SK-N-SH (cell line): ENCODE data around the gene KPNA4. TPM values are rescaled to one million over a fixed set of nuclear protein-coding genes. Genes with fewer than 3 reads are reported as not detected.

Experiments
- CTCF ChIA-PET: fragments of 300-600, 350-600 bp; formaldehyde crosslinking; extraction: SDS; loops from one replicate; lab custom pipeline; 2021; lab: Yijun Ruan, JAX
- POLR2A ChIA-PET: fragments of 350-600 bp; sonication (Branson Sonifier 250); formaldehyde crosslinking; extraction: SDS; loops from one replicate; lab custom pipeline; 2020; ENCODE audit warnings: antibody characterized with exemption, inconsistent platforms; lab: Yijun Ruan, JAX
- DNase-seq: peaks from one replicate; pipeline ENCODE4 v3.0.0; 2012
- H2AFZ ChIP-seq: fragments of 200-600 bp; sonication (generic); 2 replicates; pipeline ENCODE4 v1.8.1; 2016; ENCODE audit warnings: antibody characterized with exemption, mild to moderate bottlenecking, low read depth
- H3F3A ChIP-seq: fragments of 200-600 bp; sonication (generic); replicated peaks from 2 replicates; pipeline ENCODE3; 2016; ENCODE audit warnings: antibody characterized with exemption, mild to moderate bottlenecking; ENCODE audit not compliant: insufficient read depth
- H3K27ac ChIP-seq, 2 experiments: fragments of 200-500 bp in 1 of 2; fragments of 200-600 bp in 1 of 2; sonication (Bioruptor generic) in 1 of 2; sonication (generic), shearing (Covaris generic) in 1 of 2; 2 replicates each; pipeline versions ENCODE4 v1.5.1 to v1.6.1; 2014 to 2016; ENCODE audit warnings: low read depth in 2 of 2, inconsistent platforms in 1 of 2, low read length in 1 of 2, mild to moderate bottlenecking in 1 of 2, mixed read lengths in 1 of 2
- H3K27me3 ChIP-seq: fragments of 200-600 bp; sonication (generic), shearing (Covaris generic); 2 replicates; pipeline ENCODE4 v1.6.1; 2016; ENCODE audit warnings: mixed run types; ENCODE audit not compliant: insufficient read depth
- H3K36me3 ChIP-seq, 2 experiments: fragments of 200-500 bp in 1 of 2; fragments of 200-600 bp in 1 of 2; sonication (Bioruptor generic) in 1 of 2; sonication (generic) in 1 of 2; replicated peaks in 1 of 2; 2 replicates each; pipeline versions ENCODE3 to v1.5.1; 2014 to 2016; ENCODE audit warnings: low read length in 1 of 2, mild to moderate bottlenecking in 1 of 2; ENCODE audit not compliant: insufficient read depth in 2 of 2, control insufficient read depth in 1 of 2
- H3K4me1 ChIP-seq, 2 experiments: fragments of 200-500 bp in 1 of 2; fragments of 200-600 bp in 1 of 2; sonication (Bioruptor generic) in 1 of 2; sonication (generic), shearing (Covaris generic) in 1 of 2; 2 replicates each; pipeline versions ENCODE4 v1.5.1 to v1.6.1; 2014 to 2016; ENCODE audit warnings: low read depth in 1 of 2, low read length in 1 of 2, mixed run types in 1 of 2; ENCODE audit not compliant: insufficient read depth in 2 of 2, control insufficient read depth in 1 of 2
- H3K4me2 ChIP-seq: fragments of 200-600 bp; sonication (generic), shearing (Covaris generic); 2 replicates; pipeline ENCODE4 v1.6.1; 2017; ENCODE audit warnings: mixed run types
- H3K4me3 ChIP-seq, 2 experiments: fragments of 200-500 bp in 1 of 2; fragments of 200-600 bp in 1 of 2; sonication (Bioruptor generic) in 1 of 2; sonication (generic), shearing (Covaris generic) in 1 of 2; 2 replicates each; pipeline versions ENCODE4 v1.5.1 to v1.8.1; 2014 to 2016; ENCODE audit warnings: low read depth in 2 of 2, inconsistent platforms in 1 of 2, low read length in 1 of 2, mild to moderate bottlenecking in 1 of 2, mixed read lengths in 1 of 2, moderate library complexity in 1 of 2
- H3K79me2 ChIP-seq: fragments of 200-600 bp; sonication (generic); 2 replicates; pipeline ENCODE4 v1.8.1; 2017; ENCODE audit warnings: mild to moderate bottlenecking; ENCODE audit not compliant: insufficient read depth
- H3K9ac ChIP-seq: fragments of 200-600 bp; sonication (generic); 2 replicates; pipeline ENCODE4 v1.6.1; 2017; ENCODE audit warnings: mixed run types
- H3K9me2 ChIP-seq: fragments of 200-600 bp; sonication (generic); 2 replicates; pipeline ENCODE4 v1.6.1; 2017; ENCODE audit warnings: mixed run types
- H3K9me3 ChIP-seq: fragments of 200-600 bp; sonication (generic); 2 replicates; pipeline ENCODE4 v1.6.1; 2017; ENCODE audit warnings: mixed run types, mild to moderate bottlenecking, moderate library complexity
- H4K20me1 ChIP-seq: fragments of 200-600 bp; sonication (generic); 2 replicates; pipeline ENCODE4 v1.6.1; 2017; ENCODE audit warnings: mild to moderate bottlenecking, mixed run types; ENCODE audit not compliant: insufficient read depth
- CHD2 ChIP-seq: fragments of 150-350 bp; IDR thresholded peaks from 2 replicates; pipeline ENCODE4 v1.6.1; 2018; ENCODE audit warnings: low read length; ENCODE audit not compliant: partially characterized antibody
- EZH2phosphoT487 ChIP-seq: fragments of 200-600 bp; sonication (generic); IDR thresholded peaks from 2 replicates; pipeline ENCODE4 v1.6.1; 2017; ENCODE audit warnings: low read depth, mixed run types, mild to moderate bottlenecking, antibody characterized with exemption, moderate library complexity, borderline replicate concordance
- FOSL2 ChIP-seq: IDR thresholded peaks from 2 replicates; pipeline ENCODE4 v1.4.0; 2012; ENCODE audit warnings: low read depth, mild to moderate bottlenecking, moderate library complexity, borderline replicate concordance
- GABPA ChIP-seq: IDR thresholded peaks from 2 replicates; pipeline ENCODE4 v1.4.0; 2012; ENCODE audit warnings: low read depth, mild to moderate bottlenecking
- MEF2A ChIP-seq: IDR thresholded peaks from 2 replicates; pipeline ENCODE4 v1.4.0; 2012; ENCODE audit warnings: low read depth, borderline replicate concordance
- POLR2AphosphoS5 ChIP-seq: IDR thresholded peaks from 2 replicates; pipeline ENCODE4 v1.6.1; 2012; ENCODE audit warnings: low read depth, low read length
- RCOR1 ChIP-seq: fragments of 150-350 bp; IDR thresholded peaks from 2 replicates; pipeline ENCODE4 v1.6.1; 2017; ENCODE audit warnings: antibody characterized with exemption, low read length
- RXRA ChIP-seq: IDR thresholded peaks from 2 replicates; pipeline ENCODE4 v1.4.0; 2012; ENCODE audit warnings: low read depth, mild to moderate bottlenecking, borderline replicate concordance
- SIN3A ChIP-seq: IDR thresholded peaks from 2 replicates; pipeline ENCODE4 v1.6.1; 2012; ENCODE audit warnings: low read depth, mild to moderate bottlenecking, low read length, moderate library complexity, borderline replicate concordance
- TEAD4 ChIP-seq: IDR thresholded peaks from 2 replicates; pipeline ENCODE4 v1.4.0; 2012; ENCODE audit warnings: mild to moderate bottlenecking, borderline replicate concordance; ENCODE audit not compliant: insufficient read depth
- WGBS: methylation state at CpG from one replicate; pipeline ENCODE4 v1.1.6; 2017; ENCODE audit warnings: low lambda C conversion rate; 5-methylcytosine and 5-hydroxymethylcytosine counted together
- polyA plus RNA-seq, 3 experiments: library from polyadenylated mRNA; depleted of rRNA; stranded (reverse); fragments of >200 nt; gene quantifications; 2 replicates each; pipeline ENCODE4 v1.2.3, GENCODE V29; 2012
- TF ChIP-seq, protein P1 (sequence below): IDR thresholded peaks from 2 replicates; pipeline ENCODE4 v1.6.1; 2012; ENCODE audit warnings: mild to moderate bottlenecking, low read depth, low read length, moderate library complexity
- TF ChIP-seq, protein P2 (sequence below): IDR thresholded peaks from 2 replicates; pipeline ENCODE4 v1.4.0; 2012; ENCODE audit warnings: low read depth, borderline replicate concordance
- TF ChIP-seq, protein P3 (sequence below): IDR thresholded peaks from 2 replicates; pipeline ENCODE4; 2012
- TF ChIP-seq, protein P4 (sequence below): fragments of 150-350 bp; IDR thresholded peaks from 2 replicates; pipeline ENCODE4 v1.6.1; 2016; ENCODE audit warnings: mild to moderate bottlenecking, low read depth, low read length
- TF ChIP-seq, protein P5 (sequence below): IDR thresholded peaks from 2 replicates; pipeline ENCODE4 v1.4.0; 2012; ENCODE audit warnings: low read depth

KPNA4 gene
- polyA plus RNA-seq, 1 of the 3 experiments (the other 2 are of a cell fraction): 7.4 TPM

DNA sequence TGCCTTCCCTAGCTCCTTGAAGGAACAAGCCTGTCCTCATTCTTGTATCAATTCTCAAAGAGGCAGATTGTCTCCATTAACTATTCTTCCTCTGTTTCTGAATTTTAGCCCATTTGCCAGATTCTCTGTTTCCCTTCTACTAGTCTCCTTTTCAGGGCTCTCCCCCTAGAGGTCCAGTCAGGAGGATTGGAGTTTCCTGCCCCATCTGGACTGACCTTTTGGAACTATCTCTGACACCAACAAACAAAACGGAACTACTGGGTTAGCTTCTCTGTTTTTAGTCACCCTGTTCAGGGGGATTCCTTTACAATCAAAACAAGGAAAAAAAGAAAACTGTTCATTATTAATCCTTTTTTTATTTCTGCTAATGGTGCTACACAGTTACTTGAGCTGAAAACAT is 10.2 kb upstream of the KPNA4 start:
- no peaks in the 10 kb centered on the region for H3K9me3 ChIP-seq
- no peaks in the 10 kb centered on the region for H3K4me1 ChIP-seq
- no peak overlapping the region for H3K27ac ChIP-seq
- H3K27me3 ChIP-seq: no peaks in the 10 kb centered on the region
- 59% methylated on average over 1 of the region's 1 CpG for WGBS
- H3K4me2 ChIP-seq: no peak overlapping the region
- ChIA-PET POLR2A (no interaction called here), CTCF (interaction anchor here (1.3 kb wide), 1 partner anchor 9 kb away, joined by 3 read pairs; no protein-coding TSS in a partner anchor)
- H3K9me2 ChIP-seq: no peaks in the 10 kb centered on the region
- H4K20me1 ChIP-seq: no peaks in the 10 kb centered on the region
- no peak for TF ChIP-seq CHD2
- TF ChIP-seq MEF2A: no peak
- TF ChIP-seq, protein P1, sequence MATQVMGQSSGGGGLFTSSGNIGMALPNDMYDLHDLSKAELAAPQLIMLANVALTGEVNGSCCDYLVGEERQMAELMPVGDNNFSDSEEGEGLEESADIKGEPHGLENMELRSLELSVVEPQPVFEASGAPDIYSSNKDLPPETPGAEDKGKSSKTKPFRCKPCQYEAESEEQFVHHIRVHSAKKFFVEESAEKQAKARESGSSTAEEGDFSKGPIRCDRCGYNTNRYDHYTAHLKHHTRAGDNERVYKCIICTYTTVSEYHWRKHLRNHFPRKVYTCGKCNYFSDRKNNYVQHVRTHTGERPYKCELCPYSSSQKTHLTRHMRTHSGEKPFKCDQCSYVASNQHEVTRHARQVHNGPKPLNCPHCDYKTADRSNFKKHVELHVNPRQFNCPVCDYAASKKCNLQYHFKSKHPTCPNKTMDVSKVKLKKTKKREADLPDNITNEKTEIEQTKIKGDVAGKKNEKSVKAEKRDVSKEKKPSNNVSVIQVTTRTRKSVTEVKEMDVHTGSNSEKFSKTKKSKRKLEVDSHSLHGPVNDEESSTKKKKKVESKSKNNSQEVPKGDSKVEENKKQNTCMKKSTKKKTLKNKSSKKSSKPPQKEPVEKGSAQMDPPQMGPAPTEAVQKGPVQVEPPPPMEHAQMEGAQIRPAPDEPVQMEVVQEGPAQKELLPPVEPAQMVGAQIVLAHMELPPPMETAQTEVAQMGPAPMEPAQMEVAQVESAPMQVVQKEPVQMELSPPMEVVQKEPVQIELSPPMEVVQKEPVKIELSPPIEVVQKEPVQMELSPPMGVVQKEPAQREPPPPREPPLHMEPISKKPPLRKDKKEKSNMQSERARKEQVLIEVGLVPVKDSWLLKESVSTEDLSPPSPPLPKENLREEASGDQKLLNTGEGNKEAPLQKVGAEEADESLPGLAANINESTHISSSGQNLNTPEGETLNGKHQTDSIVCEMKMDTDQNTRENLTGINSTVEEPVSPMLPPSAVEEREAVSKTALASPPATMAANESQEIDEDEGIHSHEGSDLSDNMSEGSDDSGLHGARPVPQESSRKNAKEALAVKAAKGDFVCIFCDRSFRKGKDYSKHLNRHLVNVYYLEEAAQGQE: no peak
- TF ChIP-seq, protein P2, sequence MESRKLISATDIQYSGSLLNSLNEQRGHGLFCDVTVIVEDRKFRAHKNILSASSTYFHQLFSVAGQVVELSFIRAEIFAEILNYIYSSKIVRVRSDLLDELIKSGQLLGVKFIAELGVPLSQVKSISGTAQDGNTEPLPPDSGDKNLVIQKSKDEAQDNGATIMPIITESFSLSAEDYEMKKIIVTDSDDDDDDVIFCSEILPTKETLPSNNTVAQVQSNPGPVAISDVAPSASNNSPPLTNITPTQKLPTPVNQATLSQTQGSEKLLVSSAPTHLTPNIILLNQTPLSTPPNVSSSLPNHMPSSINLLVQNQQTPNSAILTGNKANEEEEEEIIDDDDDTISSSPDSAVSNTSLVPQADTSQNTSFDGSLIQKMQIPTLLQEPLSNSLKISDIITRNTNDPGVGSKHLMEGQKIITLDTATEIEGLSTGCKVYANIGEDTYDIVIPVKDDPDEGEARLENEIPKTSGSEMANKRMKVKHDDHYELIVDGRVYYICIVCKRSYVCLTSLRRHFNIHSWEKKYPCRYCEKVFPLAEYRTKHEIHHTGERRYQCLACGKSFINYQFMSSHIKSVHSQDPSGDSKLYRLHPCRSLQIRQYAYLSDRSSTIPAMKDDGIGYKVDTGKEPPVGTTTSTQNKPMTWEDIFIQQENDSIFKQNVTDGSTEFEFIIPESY: no peak
- TF ChIP-seq, protein P3, sequence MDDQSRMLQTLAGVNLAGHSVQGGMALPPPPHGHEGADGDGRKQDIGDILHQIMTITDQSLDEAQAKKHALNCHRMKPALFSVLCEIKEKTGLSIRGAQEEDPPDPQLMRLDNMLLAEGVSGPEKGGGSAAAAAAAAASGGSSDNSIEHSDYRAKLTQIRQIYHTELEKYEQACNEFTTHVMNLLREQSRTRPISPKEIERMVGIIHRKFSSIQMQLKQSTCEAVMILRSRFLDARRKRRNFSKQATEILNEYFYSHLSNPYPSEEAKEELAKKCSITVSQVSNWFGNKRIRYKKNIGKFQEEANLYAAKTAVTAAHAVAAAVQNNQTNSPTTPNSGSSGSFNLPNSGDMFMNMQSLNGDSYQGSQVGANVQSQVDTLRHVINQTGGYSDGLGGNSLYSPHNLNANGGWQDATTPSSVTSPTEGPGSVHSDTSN: no peak
- no peak for TF ChIP-seq RXRA
- TF ChIP-seq GABPA: no peak
- no peak for TF ChIP-seq RCOR1
- H3K36me3 ChIP-seq: no peaks in the 10 kb centered on the region
- H3K9ac ChIP-seq: no peak overlapping the region
- no peak overlapping the region for H3K4me3 ChIP-seq
- no peak for DNase-seq
- H3K79me2 ChIP-seq: no peaks in the 10 kb centered on the region
- no peak overlapping the region for H2AFZ ChIP-seq
- peaks cover 4% of the 10 kb centered on the region for H3F3A ChIP-seq

DNA sequence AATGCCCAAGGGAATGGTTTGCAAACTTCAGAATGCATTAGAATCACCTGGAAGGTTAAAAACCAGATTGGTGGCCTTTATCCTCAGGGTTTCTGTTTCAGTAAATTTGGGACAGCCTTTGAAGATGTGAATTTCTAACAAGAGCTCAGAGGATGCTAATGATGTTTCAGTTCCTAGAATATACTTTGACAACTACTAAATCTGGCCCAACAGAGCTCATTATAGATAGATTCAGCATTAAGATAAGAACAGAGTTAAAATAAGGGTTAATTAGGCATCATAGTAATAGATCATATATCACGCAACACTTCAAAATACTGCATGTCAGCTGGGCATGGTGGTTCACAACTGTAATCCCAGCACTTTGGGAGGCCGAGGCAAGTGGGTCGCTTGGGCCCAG is 9.3 kb upstream of the KPNA4 start:
- H3K9me3 ChIP-seq: no peaks in the 10 kb centered on the region
- TF ChIP-seq, protein P4, sequence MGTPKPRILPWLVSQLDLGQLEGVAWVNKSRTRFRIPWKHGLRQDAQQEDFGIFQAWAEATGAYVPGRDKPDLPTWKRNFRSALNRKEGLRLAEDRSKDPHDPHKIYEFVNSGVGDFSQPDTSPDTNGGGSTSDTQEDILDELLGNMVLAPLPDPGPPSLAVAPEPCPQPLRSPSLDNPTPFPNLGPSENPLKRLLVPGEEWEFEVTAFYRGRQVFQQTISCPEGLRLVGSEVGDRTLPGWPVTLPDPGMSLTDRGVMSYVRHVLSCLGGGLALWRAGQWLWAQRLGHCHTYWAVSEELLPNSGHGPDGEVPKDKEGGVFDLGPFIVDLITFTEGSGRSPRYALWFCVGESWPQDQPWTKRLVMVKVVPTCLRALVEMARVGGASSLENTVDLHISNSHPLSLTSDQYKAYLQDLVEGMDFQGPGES: no peak
- no peak for TF ChIP-seq FOSL2
- TF ChIP-seq, protein P5, sequence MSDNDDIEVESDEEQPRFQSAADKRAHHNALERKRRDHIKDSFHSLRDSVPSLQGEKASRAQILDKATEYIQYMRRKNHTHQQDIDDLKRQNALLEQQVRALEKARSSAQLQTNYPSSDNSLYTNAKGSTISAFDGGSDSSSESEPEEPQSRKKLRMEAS: no peak
- TF ChIP-seq TEAD4: no peak
- no peak for TF ChIP-seq EZH2phosphoT487
- TF ChIP-seq SIN3A: no peak
- TF ChIP-seq, protein P3: no peak
- TF ChIP-seq MEF2A: no peak
- TF ChIP-seq POLR2AphosphoS5: no peak

More for the DNA sequence above, 9.3 kb upstream of the KPNA4 start:
- ChIA-PET CTCF (no interaction called here), POLR2A (no interaction called here)
- H3K4me1 ChIP-seq: peaks cover 0 to 4% of the 10 kb centered on the region in 2 experiments; a peak in 1 of 4 replicates
- no peak overlapping the region for H3K27ac ChIP-seq
- no peaks in the 10 kb centered on the region for H3K9me2 ChIP-seq
- H3K9ac ChIP-seq: no peak overlapping the region
- H3F3A ChIP-seq: peaks cover 4% of the 10 kb centered on the region
- no peaks in the 10 kb centered on the region for H3K27me3 ChIP-seq
- no peaks in the 10 kb centered on the region for H4K20me1 ChIP-seq
- H3K4me3 ChIP-seq: no peak overlapping the region
- no peaks in the 10 kb centered on the region for H3K36me3 ChIP-seq
- no peak for DNase-seq
- H3K79me2 ChIP-seq: no peaks in the 10 kb centered on the region
- H2AFZ ChIP-seq: no peak overlapping the region
- WGBS: 96% methylated on average over 3 of the region's 3 CpGs
- H3K4me2 ChIP-seq: no peak overlapping the region
